CD4-positive, alpha-beta T cell treated with Interleukin-1 beta for 1 hour (primary cell): Measurements from ENCODE around the gene ZGRF1.
"Not testable (repeated sequence)": the region's sequence is repeated elsewhere in the genome, so short reads cannot be mapped to it uniquely, and the experiment has no call there.

Experiments used
- DNase-seq, 2 donors: peaks; one replicate each; pipeline ENCODE4 v3.0.0-alpha.2; 2020 to 2022

ZGRF1 gene

GRCh38 chr4:112546476-112546875, 90.2 kb downstream of the ZGRF1 start:
- no peak for DNase-seq

GRCh38 chr4:112545346-112545745, 91.4 kb downstream of the ZGRF1 start:
- DNase-seq, result no peak

GRCh38 chr4:112540695-112541094, 96.0 kb downstream of the ZGRF1 start:
- no peak for DNase-seq

- DNase-seq, result no peak
Observed at GRCh38 chr4:112536123-112536522, 100.6 kb downstream of the ZGRF1 start.

- DNase-seq, result no peak
Observed at GRCh38 chr4:112532267-112532666, 104.4 kb downstream of the ZGRF1 start.

GRCh38 chr4:112531146-112531545, 105.6 kb downstream of the ZGRF1 start:
- DNase-seq, result no peak

GRCh38 chr4:112526061-112526460, 110.6 kb downstream of the ZGRF1 start:
- no peak for DNase-seq

- DNase-seq, result peak; percentile 74 to 75
Observed at GRCh38 chr4:112523764-112524505, 112.8 kb downstream of the ZGRF1 start.

- peak; percentile 47 to 53 for DNase-seq
Observed at GRCh38 chr4:112523008-112523721, 113.5 kb downstream of the ZGRF1 start.

- DNase-seq, result not testable (repeated sequence)
Observed at GRCh38 chr4:112522431-112522830, 114.3 kb downstream of the ZGRF1 start.

- DNase-seq, result no peak
Observed at GRCh38 chr4:112521123-112522023, 115.3 kb downstream of the ZGRF1 start.

- no peak for DNase-seq
Observed at GRCh38 chr4:112520598-112521122, 116.0 kb downstream of the ZGRF1 start.

GRCh38 chr4:112519689-112520597, 116.8 kb downstream of the ZGRF1 start:
- no peak for DNase-seq

- DNase-seq, result no peak
Observed at GRCh38 chr4:112518675-112519074, 118.0 kb downstream of the ZGRF1 start.

- DNase-seq, result no peak
Observed at GRCh38 chr4:112517911-112518310, 118.8 kb downstream of the ZGRF1 start.

- no peak for DNase-seq
Observed at GRCh38 chr4:112517067-112517634, 119.6 kb downstream of the ZGRF1 start.

- no peak for DNase-seq
Observed at GRCh38 chr4:112516471-112517066, 120.1 kb downstream of the ZGRF1 start.

- DNase-seq, result no peak
Observed at GRCh38 chr4:112516066-112516470, 120.6 kb downstream of the ZGRF1 start, which contains the start of gene NEUROG2. TSS of gene NEUROG2 (minus strand) at chr4:112516180. CDS start at chr4:112515475, 705 bp downstream.

GRCh38 chr4:112515198-112516065, 121.3 kb downstream of the ZGRF1 start:
- no peak for DNase-seq

GRCh38 chr4:112514647-112515197, 122.0 kb downstream of the ZGRF1 start:
- DNase-seq, result no peak
